CD4-positive, alpha-beta T cell treated with Interferon gamma for 1 hour (primary cell): ENCODE data around the gene ZMIZ2.
"Not testable (repeated sequence)": the region's sequence is repeated elsewhere in the genome, so short reads cannot be mapped to it uniquely, and the experiment has no call there.

Source experiments
- DNase-seq: peaks from one replicate; pipeline ENCODE4 v3.0.0-alpha.2; 2020

Gene ZMIZ2

GRCh38 chr7:44775383-44776107 lies 26.9 kb downstream of the ZMIZ2 start:
- no peak for DNase-seq

GRCh38 chr7:44776211-44776610 lies 27.6 kb downstream of the ZMIZ2 start:
- no peak for DNase-seq

GRCh38 chr7:44782460-44782859 lies 33.8 kb downstream of the ZMIZ2 start:
- no peak for DNase-seq

GRCh38 chr7:44783407-44783806 lies 34.8 kb downstream of the ZMIZ2 start:
- DNase-seq, result no peak

- DNase-seq, result no peak
Observed at GRCh38 chr7:44784364-44784763, 35.7 kb downstream of the ZMIZ2 start.

- DNase-seq, result not testable (repeated sequence)
Observed at GRCh38 chr7:44785218-44785617, 36.6 kb downstream of the ZMIZ2 start.

GRCh38 chr7:44787041-44787440 lies 38.4 kb downstream of the ZMIZ2 start:
- DNase-seq, result peak; percentile 21

GRCh38 chr7:44787762-44788161 lies 39.1 kb downstream of the ZMIZ2 start:
- DNase-seq, result no peak

- no peak for DNase-seq
Observed at GRCh38 chr7:44789990-44790389, 41.3 kb downstream of the ZMIZ2 start.

- no peak for DNase-seq
Observed at GRCh38 chr7:44791278-44792219, 42.9 kb downstream of the ZMIZ2 start.

- DNase-seq, result no peak
Observed at GRCh38 chr7:44793919-44794318, 45.3 kb downstream of the ZMIZ2 start.

GRCh38 chr7:44794331-44794730 lies 45.7 kb downstream of the ZMIZ2 start:
- DNase-seq, result no peak

- DNase-seq, result no peak
Observed at GRCh38 chr7:44796034-44796503, 47.4 kb downstream of the ZMIZ2 start.

- DNase-seq, result peak; percentile 98
Observed at GRCh38 chr7:44796504-44797328, 48.1 kb downstream of the ZMIZ2 start, which contains the start of gene PPIA. TSS of gene PPIA (plus strand) at chr7:44796681. CDS start at chr7:44796725, 44 bp downstream.

GRCh38 chr7:44797329-44798258 lies 48.9 kb downstream of the ZMIZ2 start:
- DNase-seq, result peak; percentile 88

- no peak for DNase-seq
Observed at GRCh38 chr7:44798649-44799305, 50.1 kb downstream of the ZMIZ2 start.

GRCh38 chr7:44799939-44800338 lies 51.3 kb downstream of the ZMIZ2 start:
- no peak for DNase-seq

- DNase-seq, result no peak
Observed at GRCh38 chr7:44801890-44802289, 53.2 kb downstream of the ZMIZ2 start.

GRCh38 chr7:44802418-44803025 lies 53.9 kb downstream of the ZMIZ2 start:
- no peak for DNase-seq

- DNase-seq, result not testable (repeated sequence)
Observed at GRCh38 chr7:44803828-44804519, 55.3 kb downstream of the ZMIZ2 start.
